HEK293 (cell line): ENCODE measurements around the gene DBH.

ENCODE experiments used
- CTCF ChIP-seq: fragments of 450-650 bp; formaldehyde crosslinking; IDR thresholded peaks from 2 replicates; pipeline ENCODE4 v1.5.1; 2016; ENCODE audit warnings: missing biosample characterization, missing genetic modification characterization
- MYNN ChIP-seq: fragments of 450-650 bp; formaldehyde crosslinking; IDR thresholded peaks from 2 replicates; pipeline ENCODE4 v1.5.1; 2016; ENCODE audit warnings: missing biosample characterization, missing genetic modification characterization, borderline replicate concordance
- OSR2 ChIP-seq: fragments of 450-650 bp; formaldehyde crosslinking; IDR thresholded peaks from 2 replicates; pipeline ENCODE4 v1.5.1; 2016; ENCODE audit warnings: missing biosample characterization, missing genetic modification characterization
- YY1 ChIP-seq: fragments of 450-650 bp; formaldehyde crosslinking; IDR thresholded peaks from 2 replicates; pipeline ENCODE4 v1.5.1; 2018; ENCODE audit warnings: missing biosample characterization, missing genetic modification characterization
- ZBTB8A ChIP-seq: fragments of 450-650 bp; formaldehyde crosslinking; IDR thresholded peaks from 2 replicates; pipeline ENCODE4 v1.5.1; 2016; ENCODE audit warnings: missing biosample characterization, missing genetic modification characterization
- ZFP37 ChIP-seq: fragments of 450-650 bp; formaldehyde crosslinking; IDR thresholded peaks from 2 replicates; pipeline ENCODE4 v1.5.1; 2016; ENCODE audit warnings: missing biosample characterization, missing genetic modification characterization
- ZNF114 ChIP-seq: fragments of 450-650 bp; formaldehyde crosslinking; IDR thresholded peaks from 2 replicates; pipeline ENCODE4 v1.5.0; 2017; ENCODE audit warnings: missing biosample characterization, missing genetic modification characterization
- ZNF239 ChIP-seq: fragments of 450-650 bp; formaldehyde crosslinking; IDR thresholded peaks from 2 replicates; pipeline ENCODE4 v1.5.1; 2016; ENCODE audit warnings: missing biosample characterization, missing genetic modification characterization
- ZNF274 ChIP-seq, 2 experiments: fragments of 200-500 bp in 1 of 2; fragments of 450-650 bp in 1 of 2; sonication (Bioruptor generic) in 1 of 2; formaldehyde crosslinking in 1 of 2; IDR thresholded peaks; 2 replicates each; pipeline versions ENCODE4 v1.5.1 to v1.6.1; 2014 to 2016; ENCODE audit warnings: borderline replicate concordance in 1 of 2, inconsistent platforms in 1 of 2, low read length in 1 of 2, missing biosample characterization in 1 of 2, missing genetic modification characterization in 1 of 2
- ZNF335 ChIP-seq: fragments of 450-650 bp; formaldehyde crosslinking; conservative IDR thresholded peaks from 2 replicates; pipeline ENCODE4 v1.5.1; 2016; ENCODE audit warnings: missing biosample characterization, missing genetic modification characterization
- ZNF707 ChIP-seq: fragments of 450-650 bp; formaldehyde crosslinking; IDR thresholded peaks from 2 replicates; pipeline ENCODE4 v1.5.1; 2016; ENCODE audit warnings: missing biosample characterization, missing genetic modification characterization
- ZSCAN5A ChIP-seq: fragments of 450-650 bp; formaldehyde crosslinking; IDR thresholded peaks from 2 replicates; pipeline ENCODE4 v1.5.1; 2016; ENCODE audit warnings: missing biosample characterization, missing genetic modification characterization

GRCh38 chr9:133669182-133669801, 33.1 kb downstream of the DBH start:
- TF ChIP-seq ZSCAN5A (no peak), CTCF (tag by site-specific recombination) (no peak), OSR2 (tag by site-specific recombination) (no peak), MYNN (tag by site-specific recombination) (no peak), ZNF274 (IDR thresholded peaks at IDR 0.05; ENCODE audit: low read length) (no peak), ZNF274 (tag by site-specific recombination; IDR thresholded peaks at IDR 0.05; ENCODE audit: borderline replicate concordance) (no peak), ZNF335 (tag by site-specific recombination) (no peak), ZNF707 (tag by site-specific recombination) (no peak), ZNF114 (tag by site-specific recombination) (no peak), ZBTB8A (tag by site-specific recombination) (no peak), YY1 (tag by site-specific recombination) (no peak), ZFP37 (tag by site-specific recombination) (no peak), ZNF239 (tag by site-specific recombination) (no peak)
